ENCODE data around the gene PDE6D.

The PDE6D gene

DNA sequence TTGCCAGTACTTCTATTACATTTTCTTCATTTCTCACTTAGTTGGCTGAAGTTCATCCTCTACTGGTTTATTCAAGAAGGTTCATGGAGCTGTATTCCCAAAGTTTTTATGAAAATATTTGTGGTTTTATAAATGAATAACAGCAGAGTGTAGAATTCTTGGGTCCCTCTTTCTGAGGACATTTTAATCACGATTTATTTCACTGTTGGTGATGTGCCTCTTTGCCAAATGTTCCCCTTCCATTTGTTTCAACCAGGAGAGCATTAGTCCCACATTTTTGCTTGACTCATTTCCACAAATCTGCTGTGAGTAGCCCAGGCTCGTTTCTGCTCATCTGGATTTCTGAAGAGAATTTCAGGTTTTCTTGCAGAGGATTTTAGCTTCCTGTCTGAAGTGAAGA, 25.9 kb upstream of the PDE6D start:
- TF ChIP-seq MYC (IDR thresholded peaks at IDR 0.05; ENCODE audit: low read depth, low read length) = no peak
- TF ChIP-seq, protein P1, sequence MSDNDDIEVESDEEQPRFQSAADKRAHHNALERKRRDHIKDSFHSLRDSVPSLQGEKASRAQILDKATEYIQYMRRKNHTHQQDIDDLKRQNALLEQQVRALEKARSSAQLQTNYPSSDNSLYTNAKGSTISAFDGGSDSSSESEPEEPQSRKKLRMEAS (IDR thresholded peaks at IDR 0.05; ENCODE audit: low read depth, low read length) = no peak
- no peak for TF ChIP-seq POLR2A (IDR thresholded peaks at IDR 0.05; ENCODE audit: extremely low read depth, insufficient read length)
- TF ChIP-seq, protein P2, sequence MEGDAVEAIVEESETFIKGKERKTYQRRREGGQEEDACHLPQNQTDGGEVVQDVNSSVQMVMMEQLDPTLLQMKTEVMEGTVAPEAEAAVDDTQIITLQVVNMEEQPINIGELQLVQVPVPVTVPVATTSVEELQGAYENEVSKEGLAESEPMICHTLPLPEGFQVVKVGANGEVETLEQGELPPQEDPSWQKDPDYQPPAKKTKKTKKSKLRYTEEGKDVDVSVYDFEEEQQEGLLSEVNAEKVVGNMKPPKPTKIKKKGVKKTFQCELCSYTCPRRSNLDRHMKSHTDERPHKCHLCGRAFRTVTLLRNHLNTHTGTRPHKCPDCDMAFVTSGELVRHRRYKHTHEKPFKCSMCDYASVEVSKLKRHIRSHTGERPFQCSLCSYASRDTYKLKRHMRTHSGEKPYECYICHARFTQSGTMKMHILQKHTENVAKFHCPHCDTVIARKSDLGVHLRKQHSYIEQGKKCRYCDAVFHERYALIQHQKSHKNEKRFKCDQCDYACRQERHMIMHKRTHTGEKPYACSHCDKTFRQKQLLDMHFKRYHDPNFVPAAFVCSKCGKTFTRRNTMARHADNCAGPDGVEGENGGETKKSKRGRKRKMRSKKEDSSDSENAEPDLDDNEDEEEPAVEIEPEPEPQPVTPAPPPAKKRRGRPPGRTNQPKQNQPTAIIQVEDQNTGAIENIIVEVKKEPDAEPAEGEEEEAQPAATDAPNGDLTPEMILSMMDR (IDR thresholded peaks at IDR 0.05; ENCODE audit: low read depth, low read length) = no peak
- DNase-seq (ENCODE audit: low read depth) = no peak
- no peak overlapping the region for H3K4me3 ChIP-seq (ENCODE audit: low read depth, low read length)

DNA sequence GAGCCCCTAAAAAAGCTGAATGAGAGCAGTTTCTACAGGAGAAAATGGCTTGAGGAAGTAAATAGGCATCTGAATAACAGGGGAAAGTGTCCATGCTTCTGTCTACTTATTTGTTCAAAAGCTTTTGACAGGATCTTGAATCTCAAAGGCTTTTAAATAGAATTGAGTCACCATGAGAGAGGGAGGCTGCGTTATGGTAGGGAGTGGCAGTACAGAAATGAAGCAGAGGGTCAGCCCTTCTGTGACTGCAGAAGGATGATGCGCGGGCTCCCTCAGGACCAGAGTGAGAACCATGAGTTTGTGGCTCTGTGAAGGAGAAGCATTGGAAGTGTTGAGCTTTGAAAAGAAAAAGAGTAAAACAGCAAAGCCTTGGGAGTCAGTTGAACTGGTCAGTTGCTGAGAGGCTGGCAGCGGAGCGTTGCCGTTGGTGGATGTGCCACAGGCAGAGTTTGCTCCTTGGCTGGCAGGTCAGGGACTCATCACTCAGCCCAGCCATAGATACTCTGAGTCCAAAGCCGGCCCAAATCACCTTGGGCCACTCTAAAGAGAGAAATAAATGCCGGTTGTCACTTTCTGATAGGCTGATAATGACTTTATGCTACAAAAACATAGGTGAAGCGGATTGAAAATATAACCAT, 22.5 kb upstream of the PDE6D start:
- H3K4me3 ChIP-seq (ENCODE audit: low read depth, low read length) = no peak overlapping the region
- DNase-seq (ENCODE audit: low read depth) = no peak
- TF ChIP-seq, protein P1 (IDR thresholded peaks at IDR 0.05; ENCODE audit: low read depth, low read length) = no peak
- TF ChIP-seq, protein P2 (IDR thresholded peaks at IDR 0.05; ENCODE audit: low read depth, low read length) = no peak
- TF ChIP-seq POLR2A (IDR thresholded peaks at IDR 0.05; ENCODE audit: extremely low read depth, insufficient read length) (no peak), MYC (IDR thresholded peaks at IDR 0.05; ENCODE audit: low read depth, low read length) (no peak)

DNA sequence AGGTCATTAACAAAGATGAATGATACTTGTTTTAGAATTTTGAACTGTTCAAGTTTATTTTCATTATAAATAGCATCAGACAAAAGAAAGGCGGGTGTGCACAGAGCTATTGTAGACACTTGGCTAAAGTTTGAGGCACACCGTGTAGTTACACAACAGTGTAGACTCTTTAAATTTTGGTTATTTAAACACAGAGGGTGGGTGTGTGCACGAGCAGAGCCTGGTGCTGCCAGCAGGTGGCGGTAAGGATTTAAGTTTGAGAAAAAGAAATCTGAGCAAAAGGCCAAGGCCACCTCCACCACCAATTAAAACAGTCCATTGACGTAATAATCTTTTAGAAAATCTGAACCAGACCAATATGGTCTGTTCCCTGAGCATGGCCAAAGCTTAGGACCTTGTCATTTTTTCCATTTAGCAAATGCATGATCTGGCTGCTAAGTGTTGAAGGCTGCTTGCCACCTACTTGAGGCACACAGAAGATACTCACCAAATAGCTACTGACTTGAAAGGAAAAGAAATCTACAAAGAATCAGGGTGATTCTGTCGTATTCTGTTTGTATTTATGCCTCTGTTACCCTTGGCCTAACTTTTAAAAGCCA, 19.5 kb upstream of the PDE6D start:
- H3K4me3 ChIP-seq (ENCODE audit: low read depth, low read length) = no peak overlapping the region
- DNase-seq (ENCODE audit: low read depth) = peak; percentile 68
- TF ChIP-seq, protein P1 (IDR thresholded peaks at IDR 0.05; ENCODE audit: low read depth, low read length) = no peak
- TF ChIP-seq, protein P2 (IDR thresholded peaks at IDR 0.05; ENCODE audit: low read depth, low read length) = peak; percentile 86

DNA sequence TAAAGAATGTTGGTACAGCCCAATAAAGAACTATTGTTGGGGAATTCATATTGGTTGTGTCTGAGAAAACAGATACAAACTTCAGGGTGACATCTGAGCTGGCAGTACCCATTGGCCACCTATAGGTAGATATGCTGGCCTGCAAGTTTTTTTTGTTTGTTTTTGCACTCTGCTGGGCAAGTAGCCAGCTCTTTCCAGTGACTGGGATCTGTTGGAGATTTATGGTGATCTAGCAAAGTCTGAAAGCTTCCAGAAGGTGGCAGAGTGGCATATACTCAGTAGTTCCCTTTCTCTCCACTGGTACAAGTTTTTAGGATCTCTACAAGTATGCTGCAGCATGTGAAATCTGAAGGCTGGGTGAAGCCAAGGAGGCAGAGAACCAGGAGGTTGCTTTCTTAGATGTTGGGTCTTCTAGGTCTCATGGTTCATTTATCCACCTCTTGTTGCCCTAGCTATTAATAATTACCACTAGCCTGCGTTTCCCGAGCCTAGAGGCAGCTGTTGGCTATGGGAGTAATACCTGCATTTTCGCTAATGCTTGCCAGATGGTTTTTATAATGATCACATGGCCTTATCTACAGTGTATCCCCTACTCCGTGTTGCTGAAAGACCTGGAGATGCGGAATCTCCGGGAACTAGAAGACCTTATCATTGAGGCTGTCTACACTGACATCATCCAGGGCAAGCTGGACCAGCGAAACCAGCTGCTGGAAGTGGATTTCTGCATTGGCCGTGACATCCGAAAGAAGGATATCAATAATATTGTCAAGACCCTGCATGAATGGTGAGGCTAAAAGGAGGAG, 14.6 kb upstream of the PDE6D start:
- peak; percentile 44 for DNase-seq (ENCODE audit: low read depth)
- no peak for TF ChIP-seq MYC (IDR thresholded peaks at IDR 0.05; ENCODE audit: low read depth, low read length)
- TF ChIP-seq, protein P2 (IDR thresholded peaks at IDR 0.05; ENCODE audit: low read depth, low read length) = peak; percentile 34
- TF ChIP-seq POLR2A (IDR thresholded peaks at IDR 0.05; ENCODE audit: extremely low read depth, insufficient read length) = no peak
- TF ChIP-seq, protein P1 (IDR thresholded peaks at IDR 0.05; ENCODE audit: low read depth, low read length) = no peak
- no peak overlapping the region for H3K4me3 ChIP-seq (ENCODE audit: low read depth, low read length)

DNA sequence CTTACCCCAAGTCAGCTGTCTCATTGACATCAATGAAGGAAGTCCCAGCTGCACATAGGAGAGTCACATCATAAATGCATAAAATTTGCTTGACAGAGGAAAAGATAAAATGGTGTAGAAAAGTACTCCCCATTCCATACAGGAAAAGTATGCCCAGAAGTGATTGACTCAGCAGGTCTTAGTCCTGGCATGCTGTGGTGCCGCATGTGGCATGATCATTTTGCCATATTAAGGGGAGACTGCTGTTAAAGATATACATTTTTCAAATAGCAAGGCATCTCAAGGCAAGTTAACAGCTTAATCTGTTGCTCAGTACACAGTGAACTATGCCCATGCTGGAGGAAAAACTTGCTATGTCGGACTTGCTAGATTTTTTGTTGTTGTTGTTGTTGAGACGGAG, 13.3 kb upstream of the PDE6D start:
- no peak overlapping the region for H3K4me3 ChIP-seq (ENCODE audit: low read depth, low read length)
- TF ChIP-seq MYC (IDR thresholded peaks at IDR 0.05; ENCODE audit: low read depth, low read length) = no peak
- TF ChIP-seq, protein P2 (IDR thresholded peaks at IDR 0.05; ENCODE audit: low read depth, low read length) = no peak
- TF ChIP-seq, protein P1 (IDR thresholded peaks at IDR 0.05; ENCODE audit: low read depth, low read length) = no peak
- TF ChIP-seq POLR2A (IDR thresholded peaks at IDR 0.05; ENCODE audit: extremely low read depth, insufficient read length) = no peak
- DNase-seq (ENCODE audit: low read depth) = no peak
